ENCODE measurements around the gene SPDYE2.
"Not testable (repeated sequence)": the region's sequence is repeated elsewhere in the genome, so short reads cannot be mapped to it uniquely, and the experiment has no call there.

Gene SPDYE2

DNA sequence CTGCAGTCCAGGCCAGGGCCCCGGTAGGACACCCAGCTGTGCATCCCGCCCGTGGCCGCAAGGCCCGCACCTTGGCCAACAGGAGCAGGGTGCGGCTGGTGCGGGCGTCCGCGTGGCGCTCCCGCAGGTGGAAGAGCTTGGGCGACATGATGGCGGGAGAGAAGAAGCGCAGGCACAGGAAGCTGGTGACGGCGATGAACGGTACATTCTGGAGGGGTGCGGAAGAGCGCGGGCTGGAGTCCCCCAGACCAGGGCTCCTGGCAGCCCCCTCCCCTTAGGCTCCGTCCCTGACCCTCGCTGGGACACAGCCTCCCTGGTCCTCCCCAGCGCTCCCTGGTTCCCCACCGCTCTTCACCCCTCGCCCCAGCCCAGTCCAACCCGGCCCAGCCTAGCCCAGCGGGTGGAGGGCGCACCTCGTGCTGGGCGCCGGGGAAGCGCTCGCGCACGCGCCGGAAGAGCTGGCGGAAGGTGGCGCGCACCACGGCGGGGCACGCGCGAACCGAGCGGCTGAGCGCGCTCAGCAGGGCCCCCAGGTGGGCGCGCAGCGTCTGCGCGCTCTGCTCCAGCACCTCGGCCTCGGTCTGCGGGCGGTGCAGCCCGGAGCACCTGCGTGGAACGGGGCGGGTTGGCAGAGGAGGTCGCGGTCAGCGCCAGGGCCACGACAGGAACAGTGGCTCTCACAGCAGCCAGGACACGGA is 42.8 kb downstream of the SPDYE2 start:
- not testable (repeated sequence) for H3K4me3 ChIP-seq (ENCODE audit: low read depth, low read length)

DNA sequence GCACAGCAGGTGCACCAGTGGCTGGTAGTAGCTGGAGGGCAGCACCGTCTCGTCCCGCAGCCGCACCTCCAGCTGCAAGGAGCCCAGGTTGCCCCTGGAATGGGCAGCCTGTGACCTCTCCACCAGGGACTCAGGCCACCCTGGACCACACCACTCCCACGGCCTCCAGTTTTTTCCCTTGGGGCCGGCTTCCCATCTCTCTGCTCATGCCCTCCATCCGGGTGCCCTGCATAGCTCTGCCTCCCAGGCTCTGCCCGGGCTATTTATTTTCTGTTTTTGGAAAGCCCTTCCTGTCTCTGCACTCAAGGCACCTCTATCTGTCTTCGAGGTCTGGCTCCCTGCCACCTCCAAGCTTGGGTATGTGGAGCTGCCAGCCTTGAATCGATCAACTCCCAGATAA is 45.0 kb downstream of the SPDYE2 start:
- not testable (repeated sequence) for H3K4me3 ChIP-seq (ENCODE audit: low read depth, low read length)

DNA sequence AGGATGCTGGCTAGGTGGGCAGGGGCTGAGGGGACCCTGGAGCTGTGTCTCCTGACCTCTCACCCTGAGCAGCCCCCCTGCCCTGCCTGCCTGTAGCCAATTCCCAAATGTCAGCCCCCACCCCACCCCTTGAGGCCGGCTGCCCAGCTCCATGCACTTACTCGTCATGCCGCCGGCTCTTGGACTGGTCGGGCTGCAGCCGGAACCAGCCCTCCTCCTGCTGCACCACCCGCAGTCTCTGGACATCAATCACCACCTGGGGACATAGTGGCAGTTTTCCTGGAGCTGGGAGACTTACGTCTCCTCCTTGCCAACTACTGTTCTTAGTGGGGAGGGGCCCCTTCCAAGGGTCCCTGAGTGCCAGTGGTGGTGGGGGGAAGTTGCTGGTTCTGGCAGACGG is 48.7 kb downstream of the SPDYE2 start:
- not testable (repeated sequence) for H3K4me3 ChIP-seq (ENCODE audit: low read depth, low read length)

DNA sequence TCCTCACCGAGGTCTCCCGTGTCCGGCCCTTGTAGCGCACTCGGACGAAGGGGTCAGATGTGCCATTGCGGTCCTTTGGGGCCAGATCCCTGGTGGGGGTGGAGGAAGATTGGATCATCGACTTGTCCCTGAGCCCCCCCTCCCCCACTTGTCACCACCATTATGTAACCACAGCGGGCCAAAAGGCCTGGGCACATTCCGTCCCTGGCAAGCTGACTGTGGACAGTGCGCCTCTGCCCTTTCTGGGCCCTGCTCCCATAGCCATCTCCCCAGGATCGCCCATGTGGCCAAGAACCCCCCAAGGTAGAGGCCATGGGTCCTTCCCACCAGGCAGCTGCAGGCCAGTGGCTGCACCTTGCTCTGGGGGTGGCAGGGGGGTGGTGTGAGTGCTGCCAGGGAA is 51.3 kb downstream of the SPDYE2 start:
- H3K4me3 ChIP-seq (ENCODE audit: low read depth, low read length): not testable (repeated sequence)

DNA sequence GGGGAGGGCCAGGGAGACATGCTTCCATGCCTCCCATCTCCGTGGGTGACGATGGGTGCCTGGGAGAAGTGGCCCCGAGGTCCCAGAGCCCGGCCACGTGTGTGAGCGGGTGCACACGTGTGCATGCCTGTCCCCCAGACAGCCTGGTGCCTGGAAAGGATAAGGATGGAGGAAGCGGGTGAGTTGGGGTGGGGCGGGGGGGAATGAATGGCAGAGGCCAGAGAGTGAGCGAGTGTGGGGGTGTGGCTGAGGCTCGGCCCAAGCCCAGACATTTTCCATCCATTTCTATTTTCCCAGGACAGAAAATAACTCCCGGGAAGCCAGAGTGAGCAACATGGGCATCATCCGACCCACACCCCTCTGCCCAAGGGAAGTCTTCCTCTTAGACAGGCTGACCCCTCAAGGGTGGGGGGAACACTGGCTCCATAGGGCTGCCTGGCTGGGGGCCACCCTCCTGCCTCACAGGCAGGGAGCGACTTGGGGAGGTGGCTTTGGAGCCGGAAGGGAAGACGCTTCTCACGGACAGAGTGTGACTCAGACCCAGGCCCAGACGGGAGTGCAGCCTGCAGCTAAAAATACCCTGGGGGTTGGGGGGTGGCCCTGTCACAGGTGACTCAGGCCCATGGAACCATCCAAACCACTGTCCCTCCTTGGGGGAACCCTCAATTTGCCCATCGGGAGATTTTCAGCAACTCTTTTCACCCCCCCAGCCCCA is 53.6 kb downstream of the SPDYE2 start:
- H3K4me3 ChIP-seq (ENCODE audit: low read depth, low read length): not testable (repeated sequence)

DNA sequence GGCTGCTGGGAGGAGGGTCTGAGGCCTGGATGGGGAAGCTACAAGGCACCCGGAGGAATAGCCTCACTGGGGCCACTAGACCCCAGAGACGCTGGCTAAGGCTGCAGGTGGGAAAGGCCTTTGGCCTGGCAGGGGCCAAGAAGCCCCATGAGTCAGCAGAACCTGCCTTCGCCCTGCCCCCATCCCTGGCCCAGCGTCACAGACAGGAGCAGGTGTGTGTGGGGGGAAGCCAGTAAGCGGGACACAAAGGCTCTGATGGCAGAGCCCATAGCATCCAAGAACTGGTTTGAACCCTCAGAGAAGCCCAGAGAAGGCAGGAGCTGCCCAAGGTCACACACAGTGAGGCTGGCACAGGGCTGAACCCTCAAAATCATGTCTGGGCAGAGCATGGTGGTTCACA is 55.8 kb downstream of the SPDYE2 start:
- H3K4me3 ChIP-seq (ENCODE audit: low read depth, low read length): not testable (repeated sequence)

DNA sequence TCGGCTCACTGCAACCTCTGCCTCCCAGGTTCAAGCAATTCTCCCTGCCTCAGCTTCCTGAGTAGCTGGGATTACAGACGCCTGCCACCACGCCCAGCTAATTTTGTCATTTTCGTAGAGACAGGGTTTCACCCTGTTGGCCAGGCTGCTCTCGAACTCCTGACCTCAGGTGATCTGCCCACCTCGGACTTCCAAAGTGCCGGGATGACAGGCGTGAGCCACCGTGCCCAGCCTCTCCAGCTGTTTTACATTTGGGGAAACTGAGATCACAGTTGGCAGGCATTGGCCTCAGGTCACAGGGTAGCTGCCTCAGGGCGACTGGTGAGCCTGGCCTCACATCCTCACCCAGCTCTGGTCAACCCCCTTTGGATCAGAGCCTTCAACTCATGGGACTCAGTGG is 58.7 kb downstream of the SPDYE2 start:
- H3K4me3 ChIP-seq (ENCODE audit: low read depth, low read length): not testable (repeated sequence)

DNA sequence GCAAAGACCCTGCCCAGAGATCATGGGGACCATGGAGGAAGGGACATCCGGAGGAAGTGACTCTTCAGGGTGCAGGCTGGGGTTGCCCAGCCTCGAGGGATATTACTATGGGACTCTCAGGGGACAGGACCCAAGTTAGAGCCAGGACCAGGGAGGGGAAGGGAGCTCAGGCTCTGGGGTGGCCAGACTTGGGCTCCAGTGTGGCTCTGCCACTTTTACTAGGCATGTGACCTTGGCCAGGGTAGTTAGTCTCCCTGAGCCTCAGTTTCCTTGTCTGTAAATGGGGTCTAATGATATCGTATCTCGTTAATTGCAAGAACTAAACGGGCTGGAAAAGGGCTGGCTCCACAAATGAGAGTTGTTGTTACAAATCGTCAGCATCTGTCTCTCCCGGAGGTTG is 59.4 kb downstream of the SPDYE2 start:
- H3K4me3 ChIP-seq (ENCODE audit: low read depth, low read length): not testable (repeated sequence)

DNA sequence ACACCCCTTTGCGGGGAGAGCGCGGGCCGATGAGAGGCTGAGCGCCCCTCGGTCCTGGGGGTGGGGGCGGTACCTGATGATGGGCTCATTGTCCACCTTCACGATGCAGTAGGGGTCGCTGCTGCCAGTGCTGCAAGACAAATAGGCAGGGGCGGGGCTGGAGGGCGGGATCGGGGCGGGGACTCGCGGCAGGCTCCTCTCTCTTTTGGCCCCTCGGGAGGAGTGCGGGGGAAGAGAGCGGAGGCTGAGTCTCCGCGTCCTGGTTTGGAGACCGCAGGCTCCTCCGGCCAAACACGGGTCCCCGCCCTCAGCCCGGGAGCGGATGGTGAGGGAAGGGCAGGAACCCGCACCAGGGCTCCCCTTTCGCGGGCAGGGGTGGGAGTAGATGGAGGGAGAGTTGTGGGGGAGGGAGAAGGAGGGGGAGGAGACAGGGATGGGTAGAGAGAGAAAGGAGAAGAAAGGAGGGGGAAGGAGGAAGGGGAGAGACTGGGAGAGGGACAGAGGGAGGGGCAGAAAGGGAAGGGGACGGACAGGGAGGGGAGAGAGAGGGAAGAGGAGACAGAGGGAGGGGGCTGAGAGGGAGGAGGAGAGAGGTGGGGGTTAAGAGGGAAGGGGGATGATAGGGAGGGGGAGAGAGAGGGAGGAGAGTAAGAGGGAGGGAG is 60.1 kb downstream of the SPDYE2 start:
- H3K4me3 ChIP-seq (ENCODE audit: low read depth, low read length): not testable (repeated sequence)

DNA sequence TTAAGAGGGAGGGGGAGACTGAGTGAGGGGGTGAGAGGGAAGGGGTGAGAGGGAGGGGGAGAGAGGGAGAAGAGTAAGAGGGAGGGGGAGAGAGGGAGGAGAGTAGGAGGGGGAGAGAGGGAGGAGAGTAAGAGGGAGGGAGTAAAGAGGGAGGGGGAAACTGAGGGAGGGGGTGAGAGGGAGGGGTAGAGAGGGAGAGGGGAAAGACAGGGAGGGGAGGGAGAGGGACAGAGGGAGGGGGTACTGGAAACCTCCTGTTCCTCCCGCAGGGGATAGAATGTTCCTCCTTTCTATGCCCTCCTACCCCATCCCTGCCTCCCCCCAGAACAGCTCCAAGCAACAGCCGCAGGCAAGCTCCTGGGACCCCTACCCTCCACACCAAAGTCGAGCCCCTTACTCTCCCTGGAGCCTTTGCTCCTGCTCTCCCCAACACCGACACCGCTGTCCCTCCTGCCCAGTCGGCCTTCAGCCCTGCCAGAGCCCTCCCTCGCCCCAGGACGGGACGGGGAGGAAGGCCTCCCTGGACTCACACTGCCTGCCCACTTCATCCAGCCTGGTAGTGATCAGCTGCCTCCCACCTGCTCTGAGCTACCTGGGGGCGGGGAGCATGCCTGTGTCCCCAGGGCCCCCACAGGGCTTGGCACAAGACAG is 60.8 kb downstream of the SPDYE2 start:
- H3K4me3 ChIP-seq (ENCODE audit: low read depth, low read length): peak overlapping the region; percentile 23
